ENCODE data around the gene CALHM2.

DNA sequence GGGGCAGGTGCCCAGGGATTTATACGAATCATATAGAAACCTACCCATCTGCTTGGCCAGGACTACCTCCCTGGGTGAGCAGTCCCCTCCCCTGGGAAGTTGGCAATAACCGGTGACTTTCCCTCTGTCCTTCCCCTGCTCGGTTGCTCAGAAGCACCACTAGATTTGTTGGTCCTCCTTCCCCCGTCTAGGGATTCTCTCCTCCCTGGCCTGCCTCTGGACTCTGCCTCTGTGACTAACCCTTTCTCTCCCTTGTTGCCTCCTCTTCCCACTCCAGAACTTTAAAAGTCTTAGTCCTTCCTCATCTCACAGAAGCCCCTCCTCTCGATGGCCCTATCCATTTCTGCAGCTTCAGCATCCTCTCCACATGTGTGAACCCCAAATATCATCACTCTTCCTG is 17.0 kb upstream of the CALHM2 start:
- TF ChIP-seq ZNF274 (IDR thresholded peaks at IDR 0.05; ENCODE audit: low read depth, low read length) (no peak), YY1 (IDR thresholded peaks at IDR 0.05; ENCODE audit: insufficient read depth, insufficient read length) (no peak)

All from NT2/D1 (cell line).